Measurements from ENCODE around the gene CENPT. TPM values are rescaled to one million over a fixed set of nuclear protein-coding genes. Genes with fewer than 3 reads are reported as not detected.

Gene CENPT
- total and polyA plus RNA-seq, 9 donors = 18.4 to 57.4 (median 42.0) TPM

DNA sequence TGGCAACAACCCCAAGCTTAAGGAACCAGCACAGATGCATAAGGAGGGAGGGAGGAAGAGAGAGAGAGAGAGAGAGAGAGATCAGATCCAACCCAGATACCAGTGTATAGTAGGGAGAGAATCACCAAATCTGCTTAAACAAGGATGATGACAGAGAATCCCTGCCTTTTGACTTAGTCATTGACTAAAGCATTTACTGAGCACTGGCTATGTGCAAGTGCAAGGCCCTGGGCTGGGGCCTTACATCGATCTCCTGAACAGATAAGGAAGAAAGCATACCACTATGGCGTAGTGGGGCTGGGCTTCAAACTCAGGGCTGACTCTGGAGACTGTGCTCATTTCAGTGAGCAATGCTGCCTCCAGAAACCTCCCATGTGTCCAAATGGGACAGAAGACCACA, 25.0 kb downstream of the CENPT start:
- TF ChIP-seq POLR2A (IDR thresholded peaks at IDR 0.05) (no peak), EP300 (IDR thresholded peaks at IDR 0.05) (no peak)
- TF ChIP-seq, protein P1, sequence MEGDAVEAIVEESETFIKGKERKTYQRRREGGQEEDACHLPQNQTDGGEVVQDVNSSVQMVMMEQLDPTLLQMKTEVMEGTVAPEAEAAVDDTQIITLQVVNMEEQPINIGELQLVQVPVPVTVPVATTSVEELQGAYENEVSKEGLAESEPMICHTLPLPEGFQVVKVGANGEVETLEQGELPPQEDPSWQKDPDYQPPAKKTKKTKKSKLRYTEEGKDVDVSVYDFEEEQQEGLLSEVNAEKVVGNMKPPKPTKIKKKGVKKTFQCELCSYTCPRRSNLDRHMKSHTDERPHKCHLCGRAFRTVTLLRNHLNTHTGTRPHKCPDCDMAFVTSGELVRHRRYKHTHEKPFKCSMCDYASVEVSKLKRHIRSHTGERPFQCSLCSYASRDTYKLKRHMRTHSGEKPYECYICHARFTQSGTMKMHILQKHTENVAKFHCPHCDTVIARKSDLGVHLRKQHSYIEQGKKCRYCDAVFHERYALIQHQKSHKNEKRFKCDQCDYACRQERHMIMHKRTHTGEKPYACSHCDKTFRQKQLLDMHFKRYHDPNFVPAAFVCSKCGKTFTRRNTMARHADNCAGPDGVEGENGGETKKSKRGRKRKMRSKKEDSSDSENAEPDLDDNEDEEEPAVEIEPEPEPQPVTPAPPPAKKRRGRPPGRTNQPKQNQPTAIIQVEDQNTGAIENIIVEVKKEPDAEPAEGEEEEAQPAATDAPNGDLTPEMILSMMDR (IDR thresholded peaks at IDR 0.05) = no peak
- no peaks in the 10 kb centered on the region for H3K36me3 ChIP-seq
- WGBS, 3 donors = 88 to 94% (median 94%) methylated on average over 2 of the region's 2 CpGs
- intact Hi-C loops (cut with DNase I) = loop anchor here in 1 of 4 donors (10.0 kb wide), 1 partner anchor 212 kb away; no protein-coding TSS in a partner anchor
- H3K27me3 ChIP-seq = no peaks in the 10 kb centered on the region
- no peaks in the 10 kb centered on the region for H3K4me1 ChIP-seq (ENCODE audit: insufficient read depth)
- no peak for DNase-seq
- H3K4me3 ChIP-seq = no peak overlapping the region
- no peak overlapping the region for H3K27ac ChIP-seq
- no peaks in the 10 kb centered on the region for H3K9me3 ChIP-seq

DNA sequence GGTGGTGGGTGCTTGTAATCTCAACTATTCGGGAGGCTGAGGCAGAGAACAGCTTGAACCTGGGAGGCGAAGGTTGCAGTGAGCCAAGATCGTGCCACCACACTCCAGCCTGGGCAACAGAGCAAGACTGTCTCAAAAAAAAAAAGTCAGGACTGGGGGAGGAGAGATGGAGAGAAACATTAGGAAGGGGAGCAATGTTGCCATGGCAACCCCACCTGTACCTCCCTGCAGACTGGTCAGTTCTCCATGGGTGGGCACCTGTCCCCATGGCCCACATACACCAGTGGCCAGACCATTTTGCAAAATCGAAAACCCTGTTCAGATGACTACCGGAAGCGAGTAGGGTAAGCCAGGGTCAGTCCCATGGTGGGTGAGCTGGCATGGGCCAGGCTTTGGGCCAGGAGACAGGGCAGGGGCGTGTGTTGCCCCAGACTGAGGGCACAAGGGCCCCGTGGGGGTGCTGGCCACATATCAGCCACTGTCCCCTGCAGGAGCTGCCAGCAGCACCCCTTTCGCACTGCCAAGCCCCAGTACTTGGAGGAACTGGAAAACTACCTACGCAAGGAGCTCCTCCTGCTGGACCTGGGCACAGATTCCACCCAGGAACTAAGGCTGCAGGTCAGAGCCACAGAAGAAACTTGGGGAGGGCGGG, 26.8 kb downstream of the CENPT start:
- WGBS, 3 donors = 92 to 94% (median 93%) methylated on average over 11 of the region's 11 CpGs

DNA sequence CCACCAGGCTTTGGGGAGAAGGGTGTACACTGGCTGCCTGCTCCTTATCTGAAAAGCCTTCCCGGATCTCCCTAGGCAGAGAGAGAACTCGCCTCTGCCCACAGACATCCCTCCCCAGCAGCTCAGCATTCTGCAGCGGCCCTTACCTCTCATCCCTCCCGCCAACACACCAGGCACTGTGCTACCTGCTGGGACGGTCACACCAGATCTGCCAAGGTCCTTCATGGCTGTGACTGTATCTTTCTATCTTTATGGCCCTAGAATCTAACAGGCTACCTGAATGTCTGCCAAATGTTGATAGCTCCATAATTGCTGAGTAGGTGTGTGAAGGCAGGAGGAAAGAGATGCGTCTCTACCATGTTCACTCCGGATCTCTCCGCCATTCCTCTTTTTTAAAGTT, 32.9 kb downstream of the CENPT start:
- TF ChIP-seq EP300 (IDR thresholded peaks at IDR 0.05) (no peak), POLR2A (IDR thresholded peaks at IDR 0.05) (no peak)
- TF ChIP-seq, protein P1 (IDR thresholded peaks at IDR 0.05) = no peak

More for the DNA sequence above, 26.8 kb downstream of the CENPT start:
- H3K4me3 ChIP-seq = no peak overlapping the region
- TF ChIP-seq EP300 (IDR thresholded peaks at IDR 0.05) = no peak
- TF ChIP-seq, protein P1 (IDR thresholded peaks at IDR 0.05) = no peak
- TF ChIP-seq POLR2A (IDR thresholded peaks at IDR 0.05) = no peak
- no peaks in the 10 kb centered on the region for H3K27me3 ChIP-seq
- H3K36me3 ChIP-seq = no peaks in the 10 kb centered on the region
- H3K9me3 ChIP-seq = no peaks in the 10 kb centered on the region
- no peak for DNase-seq
- intact Hi-C loops (cut with DNase I) = loop anchor here in 1 of 4 donors (10.0 kb wide), 1 partner anchor 214 kb away; no protein-coding TSS in a partner anchor
- no peaks in the 10 kb centered on the region for H3K4me1 ChIP-seq (ENCODE audit: insufficient read depth)
- no peak overlapping the region for H3K27ac ChIP-seq

DNA sequence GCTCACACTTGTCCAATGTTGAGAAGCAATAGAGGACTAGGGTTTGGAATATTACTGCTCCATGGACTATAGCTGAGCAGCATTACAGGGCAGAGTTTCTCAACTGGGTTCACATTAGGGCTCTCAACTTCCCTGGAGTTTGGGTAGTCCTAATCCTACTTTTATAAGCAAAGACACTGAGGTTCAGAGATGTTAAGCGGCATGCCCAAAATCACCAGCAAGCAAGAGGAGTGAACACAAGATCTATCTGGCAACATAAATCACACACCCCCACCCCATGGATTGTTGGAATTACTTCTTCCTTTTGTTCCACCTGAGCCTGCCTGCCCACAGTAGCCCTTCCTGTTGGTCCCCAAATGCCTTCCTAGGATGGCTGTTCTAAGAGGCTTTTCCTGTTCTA, 35.6 kb downstream of the CENPT start:
- intact Hi-C loops (cut with DNase I) = no loop called here
- no peak for DNase-seq
- H3K9me3 ChIP-seq = no peaks in the 10 kb centered on the region
- H3K27me3 ChIP-seq = no peaks in the 10 kb centered on the region
- WGBS, 3 donors = 92 to 100% (median 98%) methylated on average over 1 of the region's 1 CpG
- H3K4me3 ChIP-seq = no peak overlapping the region
- H3K27ac ChIP-seq = no peak overlapping the region
- no peaks in the 10 kb centered on the region for H3K36me3 ChIP-seq
- TF ChIP-seq, protein P1 (IDR thresholded peaks at IDR 0.05) = no peak
- TF ChIP-seq EP300 (IDR thresholded peaks at IDR 0.05) (no peak), POLR2A (IDR thresholded peaks at IDR 0.05) (no peak)
- H3K4me1 ChIP-seq (ENCODE audit: insufficient read depth) = no peaks in the 10 kb centered on the region

More for the DNA sequence above, 32.9 kb downstream of the CENPT start:
- no peaks in the 10 kb centered on the region for H3K27me3 ChIP-seq
- H3K27ac ChIP-seq = no peak overlapping the region
- DNase-seq = no peak
- WGBS, 3 donors = 79 to 84% (median 83%) methylated on average over 8 of the region's 8 CpGs
- no peaks in the 10 kb centered on the region for H3K9me3 ChIP-seq
- intact Hi-C loops (cut with DNase I) = no loop called here
- H3K4me3 ChIP-seq = no peak overlapping the region
- H3K4me1 ChIP-seq (ENCODE audit: insufficient read depth) = no peaks in the 10 kb centered on the region
- H3K36me3 ChIP-seq = no peaks in the 10 kb centered on the region

Measured in ovary (tissue), 9 donors.